Inflammatory macrophage treated with lipopolysaccharide for 4 hours (primary cell): Measurements from ENCODE around the gene PNMA6F.

Source experiments
- DNase-seq: peaks from one replicate; pipeline ENCODE4 v3.0.0-alpha.2; 2020

PNMA6F gene

GRCh38 chrX:153321381-153322124, at the start of gene PNMA6F:
Gene PNMA6F, minus strand, starts transcription at chrX:153321767. Its CDS starts 1,093 bp downstream, at chrX:153320674.
- DNase-seq, result no peak

DNA sequence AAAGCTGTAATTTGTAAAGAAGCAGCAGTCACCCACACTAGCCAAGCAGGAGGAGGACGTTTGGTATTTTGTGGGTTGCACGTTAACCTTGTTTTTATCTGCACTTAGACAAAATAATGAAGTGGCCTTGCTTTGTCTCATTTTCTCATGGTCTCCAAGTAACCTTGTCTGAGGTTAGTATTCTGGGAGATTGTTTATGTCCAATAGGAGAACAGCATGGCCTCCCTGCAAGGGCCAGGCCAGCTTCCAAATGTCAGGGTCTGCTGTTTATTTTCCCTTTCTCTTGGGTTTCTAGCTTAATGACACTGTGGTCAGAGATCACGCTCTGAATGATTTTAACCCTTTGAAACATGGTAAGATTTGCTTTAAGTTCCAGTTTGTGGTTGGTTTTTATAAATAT, 49.7 kb upstream of the PNMA6F start:
- no peak for DNase-seq

GRCh38 chrX:153370293-153371055, 48.9 kb upstream of the PNMA6F start:
- no peak for DNase-seq

GRCh38 chrX:153366878-153367538, 45.4 kb upstream of the PNMA6F start:
- DNase-seq, result no peak

- no peak for DNase-seq
These were observed 44.6 kb upstream of the PNMA6F start for GRCh38 chrX:153366119-153366518.

- DNase-seq, result no peak
These were observed 44.1 kb upstream of the PNMA6F start for GRCh38 chrX:153365670-153366069.

DNA sequence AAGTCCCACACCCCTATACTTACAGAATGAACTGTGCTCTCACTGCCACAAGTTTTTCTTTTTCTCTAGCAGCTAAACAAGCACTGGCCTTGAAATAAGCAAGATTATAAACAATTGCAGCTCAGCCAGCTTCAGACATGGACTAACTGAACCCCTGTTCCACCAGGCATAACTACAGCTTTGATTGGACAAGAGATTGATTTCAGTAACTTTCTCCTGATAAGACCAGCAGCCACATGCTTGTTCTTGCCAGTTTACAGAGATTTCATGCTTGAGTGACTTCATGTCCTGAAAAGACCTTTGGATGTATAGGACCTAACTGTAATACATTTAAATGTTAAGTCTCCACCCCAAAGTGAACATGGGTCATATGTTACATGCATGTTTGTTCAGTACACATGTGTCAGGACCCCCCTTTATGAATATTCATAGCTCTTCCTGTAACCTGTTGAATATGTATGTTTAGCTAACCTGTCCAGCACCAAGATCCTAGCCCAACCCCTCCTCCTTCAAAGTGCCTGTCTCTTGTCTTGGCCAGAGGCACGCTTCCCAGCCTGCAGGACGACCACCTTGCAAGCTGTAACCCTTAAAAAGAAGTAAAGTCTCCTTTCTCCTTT, 40.3 kb upstream of the PNMA6F start:
- no peak for DNase-seq

GRCh38 chrX:153357877-153358276, 36.3 kb upstream of the PNMA6F start:
- DNase-seq, result no peak

- no peak for DNase-seq
These were observed 31.8 kb upstream of the PNMA6F start for GRCh38 chrX:153353416-153353815.

DNA sequence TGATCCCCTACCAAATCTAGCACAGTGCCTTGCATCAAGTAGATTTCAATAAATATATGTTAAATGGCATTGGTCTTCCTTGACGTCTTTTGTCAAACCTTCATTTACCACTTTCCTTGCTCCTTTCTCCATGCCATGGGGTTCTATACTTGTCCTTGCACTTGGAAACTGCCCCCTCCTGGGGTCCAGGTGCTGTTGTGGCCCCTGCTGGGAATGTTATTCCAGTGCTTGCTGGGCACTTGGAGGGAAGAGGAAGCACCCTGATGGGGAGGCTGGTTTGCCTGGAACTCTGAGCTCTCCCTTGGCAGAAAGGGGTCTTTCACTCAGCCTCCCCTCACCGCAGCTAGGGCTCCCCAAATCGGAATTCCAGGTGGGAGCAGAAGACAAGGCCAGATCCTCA, 31.3 kb upstream of the PNMA6F start:
- no peak for DNase-seq

DNA sequence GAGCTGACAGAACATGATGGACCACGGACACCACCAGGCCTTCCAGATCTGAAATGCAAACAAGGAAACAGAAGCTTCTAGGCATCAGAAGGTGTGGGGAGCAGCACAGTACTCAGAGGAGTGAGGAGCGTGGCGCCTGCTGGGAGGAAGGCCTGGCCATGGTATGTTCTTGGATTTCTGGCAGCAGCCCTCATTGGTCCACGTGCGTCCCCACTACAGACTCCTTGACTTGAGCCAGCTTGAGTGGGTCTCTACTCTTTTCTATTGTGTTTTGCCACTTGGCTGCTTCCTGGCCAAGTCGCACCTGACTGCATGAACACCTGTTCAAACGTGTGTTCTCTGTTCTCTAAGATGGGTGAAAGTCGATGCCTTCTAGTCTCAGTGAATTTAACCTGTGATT, 30.4 kb upstream of the PNMA6F start:
- DNase-seq, result no peak

- DNase-seq, result no peak
These were observed 28.4 kb upstream of the PNMA6F start for GRCh38 chrX:153349952-153350351.

- DNase-seq, result no peak
These were observed 26.9 kb upstream of the PNMA6F start for GRCh38 chrX:153348421-153348820.

GRCh38 chrX:153347530-153347929, 26.0 kb upstream of the PNMA6F start:
- no peak for DNase-seq

- no peak for DNase-seq
These were observed 22.1 kb upstream of the PNMA6F start for GRCh38 chrX:153343674-153344073.

- DNase-seq, result no peak
These were observed 21.4 kb upstream of the PNMA6F start for GRCh38 chrX:153342762-153343558.

- no peak for DNase-seq
These were observed 18.5 kb upstream of the PNMA6F start for GRCh38 chrX:153340111-153340510.

GRCh38 chrX:153339662-153340061, 18.1 kb upstream of the PNMA6F start:
- no peak for DNase-seq

DNA sequence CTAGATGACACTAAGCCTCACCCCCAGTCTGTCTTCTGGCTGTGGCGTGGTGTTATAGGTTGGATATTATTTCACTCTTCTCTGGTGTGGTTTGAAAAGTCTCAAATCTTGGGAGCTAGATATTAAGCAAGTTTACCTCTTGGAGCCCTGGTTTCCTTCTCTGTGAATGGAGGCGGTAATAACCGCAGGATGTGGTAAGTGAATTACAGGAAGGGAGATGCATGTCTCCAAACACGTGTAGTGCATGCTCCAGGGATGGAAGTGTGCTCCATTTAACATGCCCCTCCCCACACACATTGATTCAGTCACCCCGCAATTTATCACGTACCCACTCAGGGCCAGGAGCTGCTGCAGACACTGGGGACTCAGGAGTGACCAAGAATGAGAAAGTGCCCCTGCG, 17.3 kb upstream of the PNMA6F start:
- DNase-seq, result no peak

DNA sequence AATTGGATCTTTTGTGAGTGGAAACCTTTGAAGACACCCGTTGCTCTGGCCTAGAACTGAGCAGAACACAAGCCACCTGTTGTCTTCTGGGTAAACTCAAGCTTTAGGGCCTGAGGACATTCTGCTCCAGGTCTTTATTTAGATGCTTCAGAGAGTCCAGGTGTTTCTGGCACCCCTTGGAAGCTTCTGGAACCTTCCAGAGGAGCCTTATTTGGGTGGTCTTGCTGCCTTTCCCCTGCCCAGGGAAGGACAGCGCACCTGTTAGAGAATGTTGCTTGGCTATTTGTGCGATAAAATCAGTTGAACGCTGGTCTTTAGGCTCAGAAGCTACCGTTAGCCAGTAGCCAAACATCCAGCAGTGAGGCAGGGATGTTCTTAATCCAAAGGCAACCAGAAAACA, 15.4 kb upstream of the PNMA6F start:
- DNase-seq, result no peak

GRCh38 chrX:153336121-153336894, 14.7 kb upstream of the PNMA6F start:
- DNase-seq, result no peak
